ENCODE measurements around the gene SERTAD1. TPM values are rescaled to one million over a fixed set of nuclear protein-coding genes. Genes with fewer than 3 reads are reported as not detected.

Gene SERTAD1
- total RNA-seq, 1 donor from 2014 or later = 14.2 TPM

DNA sequence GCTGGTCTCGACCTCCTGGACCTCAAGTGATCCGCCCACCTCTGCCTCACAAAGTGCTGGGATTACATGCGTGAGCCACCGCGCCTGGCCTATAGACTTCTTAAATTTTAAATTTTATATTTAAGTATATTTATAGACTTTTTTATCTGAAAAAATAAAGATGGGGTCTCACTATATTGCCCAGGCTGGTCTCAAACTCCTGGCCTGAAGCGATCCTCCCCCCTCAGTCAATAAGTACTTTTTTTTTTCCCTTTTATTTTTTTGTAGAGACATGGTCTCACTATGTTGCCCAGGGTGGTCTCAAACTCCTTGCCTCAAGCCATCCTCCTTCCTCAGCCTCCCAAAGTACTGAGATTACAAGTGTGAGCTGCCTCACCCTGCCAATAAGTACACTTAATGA lies 1.9 kb downstream of the SERTAD1 start:
- intact Hi-C loops (cut with DNase I) = no loop called here
- Histone ChIP-seq H3K36me3 (peaks cover 0 to 10% of the 10 kb centered on the region in 2 donors), H3K4me1 (peaks cover 47% of the 10 kb centered on the region), H3K9me3 (no peaks in the 10 kb centered on the region), H3K27ac (peak overlapping the region; percentile 99), H3K4me3 (peak overlapping the region in 1 of 2 donors; percentile 87), H3K27me3 (no peaks in the 10 kb centered on the region)
- DNase-seq (ENCODE audit: extremely low spot score in 2 of 2) = no peak
- no peak for TF ChIP-seq POLR2A (IDR thresholded peaks at IDR 0.05)
- TF ChIP-seq, protein P1, sequence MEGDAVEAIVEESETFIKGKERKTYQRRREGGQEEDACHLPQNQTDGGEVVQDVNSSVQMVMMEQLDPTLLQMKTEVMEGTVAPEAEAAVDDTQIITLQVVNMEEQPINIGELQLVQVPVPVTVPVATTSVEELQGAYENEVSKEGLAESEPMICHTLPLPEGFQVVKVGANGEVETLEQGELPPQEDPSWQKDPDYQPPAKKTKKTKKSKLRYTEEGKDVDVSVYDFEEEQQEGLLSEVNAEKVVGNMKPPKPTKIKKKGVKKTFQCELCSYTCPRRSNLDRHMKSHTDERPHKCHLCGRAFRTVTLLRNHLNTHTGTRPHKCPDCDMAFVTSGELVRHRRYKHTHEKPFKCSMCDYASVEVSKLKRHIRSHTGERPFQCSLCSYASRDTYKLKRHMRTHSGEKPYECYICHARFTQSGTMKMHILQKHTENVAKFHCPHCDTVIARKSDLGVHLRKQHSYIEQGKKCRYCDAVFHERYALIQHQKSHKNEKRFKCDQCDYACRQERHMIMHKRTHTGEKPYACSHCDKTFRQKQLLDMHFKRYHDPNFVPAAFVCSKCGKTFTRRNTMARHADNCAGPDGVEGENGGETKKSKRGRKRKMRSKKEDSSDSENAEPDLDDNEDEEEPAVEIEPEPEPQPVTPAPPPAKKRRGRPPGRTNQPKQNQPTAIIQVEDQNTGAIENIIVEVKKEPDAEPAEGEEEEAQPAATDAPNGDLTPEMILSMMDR (IDR thresholded peaks at IDR 0.05) = no peak
- no peak for TF ChIP-seq POLR2AphosphoS5 (IDR thresholded peaks at IDR 0.05; ENCODE audit: insufficient read depth in 1 of 2, low read depth in 1 of 2)

DNA sequence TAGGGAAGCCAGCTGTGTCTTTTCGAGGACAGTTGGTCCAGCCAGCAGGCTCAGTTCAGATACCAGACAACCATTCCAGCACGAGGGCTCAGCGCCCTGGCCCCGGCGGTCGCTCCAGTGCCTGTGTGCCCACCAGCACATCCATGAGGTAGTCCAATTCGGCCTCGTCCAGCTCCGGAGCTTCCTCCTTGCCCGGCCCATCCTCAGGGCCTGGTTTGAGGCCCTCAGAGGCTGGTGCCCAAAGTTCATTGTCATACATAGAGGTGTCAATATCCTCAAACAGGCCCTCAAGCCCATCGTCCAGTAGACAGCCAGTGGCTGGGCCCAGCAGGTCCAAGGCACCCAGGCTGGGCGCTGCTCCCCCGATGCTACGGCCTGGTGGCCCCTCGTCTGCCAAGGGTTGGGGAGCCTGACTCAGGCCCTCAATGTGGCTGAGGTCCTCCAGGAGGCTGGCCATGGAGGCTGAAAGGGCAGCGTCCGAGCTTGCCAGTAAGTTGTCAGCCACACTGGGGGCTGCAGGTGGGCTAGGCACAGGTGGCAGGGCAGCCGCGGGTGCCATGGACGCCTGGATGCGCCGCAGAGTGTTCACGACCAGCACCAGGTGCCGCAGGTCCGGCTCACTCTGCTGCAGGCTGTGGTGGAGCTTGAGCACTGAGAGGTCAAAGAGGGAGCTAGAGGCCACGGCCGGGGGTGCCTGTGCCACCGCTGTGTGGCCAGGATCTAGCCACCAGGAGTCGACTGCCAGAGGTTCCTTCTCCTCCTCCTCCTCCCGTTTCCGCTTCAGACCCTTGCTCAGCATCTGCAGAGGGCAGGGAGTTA lies 2.8 kb downstream of the SERTAD1 start:
- intact Hi-C loops (cut with DNase I) = no loop called here
- peaks cover 47% of the 10 kb centered on the region for H3K4me1 ChIP-seq
- no peaks in the 10 kb centered on the region for H3K27me3 ChIP-seq
- no peaks in the 10 kb centered on the region for H3K9me3 ChIP-seq
- TF ChIP-seq POLR2AphosphoS5 (IDR thresholded peaks at IDR 0.05; ENCODE audit: insufficient read depth in 1 of 2, low read depth in 1 of 2) (no peak), POLR2A (IDR thresholded peaks at IDR 0.05) (no peak)
- TF ChIP-seq, protein P1 (IDR thresholded peaks at IDR 0.05) = no peak
- H3K27ac ChIP-seq = peak overlapping the region; percentile 93
- H3K36me3 ChIP-seq = peaks cover 0 to 10% of the 10 kb centered on the region in 2 donors
- no peak overlapping the region for H3K4me3 ChIP-seq
- peak in 1 of 2 donors; percentile 85 for DNase-seq (ENCODE audit: extremely low spot score in 2 of 2)

DNA sequence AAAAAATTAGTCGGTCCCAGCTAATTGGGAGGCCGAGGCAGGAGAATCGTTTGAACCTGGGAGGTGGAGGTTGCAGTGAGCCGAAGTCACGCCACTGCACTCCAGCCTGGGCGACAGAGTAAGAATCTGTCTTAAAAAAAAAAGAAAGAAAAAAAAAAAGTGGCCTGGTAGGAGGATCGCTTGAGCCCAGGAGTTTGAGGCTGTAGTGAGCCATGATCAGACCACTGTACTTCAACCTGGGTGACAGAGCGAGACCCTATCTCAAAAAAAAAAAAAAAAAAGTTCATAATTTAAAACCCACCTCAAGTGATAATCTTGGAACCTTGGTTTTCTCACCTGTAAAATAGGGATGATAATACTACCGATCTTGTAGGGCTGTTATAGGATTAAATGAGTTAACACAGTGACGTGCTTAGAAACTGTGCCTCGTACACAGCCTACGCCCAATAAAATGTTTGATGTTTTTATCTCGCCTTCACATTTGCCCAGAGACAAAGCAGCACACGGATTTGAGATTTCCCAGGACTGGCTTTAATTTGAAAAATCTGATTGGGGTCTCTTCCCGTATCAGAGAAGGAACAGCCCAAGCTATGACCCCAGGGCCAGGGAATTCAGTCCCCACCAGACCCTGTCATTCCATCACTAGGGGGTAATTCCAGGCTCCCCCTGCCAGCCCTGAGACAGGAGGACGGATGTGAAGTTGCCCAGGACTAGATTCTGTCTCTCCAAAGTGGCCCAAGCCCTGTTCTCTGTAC lies 3.6 kb downstream of the SERTAD1 start:
- no peaks in the 10 kb centered on the region for H3K27me3 ChIP-seq
- intact Hi-C loops (cut with DNase I) = loop anchor here (2.0 kb wide), 1 partner anchor 21 kb away; no protein-coding TSS in a partner anchor
- peaks cover 0 to 10% of the 10 kb centered on the region in 2 donors for H3K36me3 ChIP-seq
- no peak for DNase-seq (ENCODE audit: extremely low spot score in 2 of 2)
- no peaks in the 10 kb centered on the region for H3K9me3 ChIP-seq
- H3K4me3 ChIP-seq = peak overlapping the region in 1 of 2 donors; percentile 51
- H3K4me1 ChIP-seq = peaks cover 45% of the 10 kb centered on the region
- TF ChIP-seq POLR2AphosphoS5 (IDR thresholded peaks at IDR 0.05; ENCODE audit: insufficient read depth in 1 of 2, low read depth in 1 of 2) (no peak), POLR2A (IDR thresholded peaks at IDR 0.05) (no peak)
- TF ChIP-seq, protein P1 (IDR thresholded peaks at IDR 0.05) = no peak
- H3K27ac ChIP-seq = peak overlapping the region; percentile 93

DNA sequence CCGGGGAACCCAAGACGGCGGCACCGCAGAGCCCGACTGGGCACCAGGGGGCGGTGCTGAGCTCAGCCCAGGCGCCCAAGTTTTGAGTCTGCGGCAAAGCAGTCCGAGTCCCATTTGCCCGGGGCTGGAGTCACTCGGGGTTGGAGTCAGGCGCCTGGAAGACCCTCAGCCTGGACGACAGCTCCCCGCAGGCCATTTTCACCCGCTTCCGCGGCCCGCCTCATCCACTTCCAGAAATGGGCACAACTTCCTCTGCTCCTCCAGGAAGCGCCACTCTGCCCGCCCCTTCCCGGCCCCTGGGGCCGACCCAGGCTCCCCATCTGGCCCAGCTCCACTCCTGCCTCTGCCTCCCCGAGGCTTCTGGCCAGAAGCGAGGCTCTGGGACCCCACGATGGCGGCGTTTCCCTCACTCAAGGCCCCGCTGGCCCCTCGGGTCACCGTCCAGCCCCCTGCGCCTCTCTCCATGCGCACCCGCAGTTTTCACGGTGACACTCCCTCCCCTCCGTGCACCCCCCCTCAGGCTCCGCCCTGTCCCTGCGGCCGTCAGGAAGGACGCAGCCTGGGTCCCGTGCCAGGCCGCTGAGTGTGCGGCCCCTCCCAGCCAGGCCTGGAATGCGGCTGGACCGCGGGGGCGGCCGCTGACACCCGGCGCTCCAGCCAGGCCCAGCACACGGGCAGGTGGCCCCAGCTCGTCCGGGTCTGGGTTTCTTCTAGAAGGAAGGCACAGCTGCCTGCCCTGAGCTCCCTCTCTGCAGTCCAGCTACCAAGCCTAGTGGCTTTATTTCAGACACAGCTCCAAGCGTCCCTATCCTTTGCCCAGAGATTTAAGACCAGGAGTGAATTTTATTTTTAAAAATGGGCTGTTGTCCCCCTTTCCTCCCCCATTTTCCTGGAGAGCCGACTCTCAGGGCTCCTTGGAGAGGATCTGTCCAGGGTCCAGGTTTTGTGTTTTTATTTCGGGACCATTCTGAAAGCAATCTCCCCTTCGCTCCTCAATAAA lies 4.7 kb downstream of the SERTAD1 start:
- TF ChIP-seq, protein P1 (IDR thresholded peaks at IDR 0.05) = peak; percentile 92 to 94 (median 94)
- TF ChIP-seq POLR2AphosphoS5 (IDR thresholded peaks at IDR 0.05; ENCODE audit: insufficient read depth in 1 of 2, low read depth in 1 of 2) = peak; percentile 84 to 99
- peak in 1 of 2 donors; percentile 68 for TF ChIP-seq POLR2A (IDR thresholded peaks at IDR 0.05)
- peaks cover 35% of the 10 kb centered on the region for H3K4me1 ChIP-seq
- no peaks in the 10 kb centered on the region for H3K27me3 ChIP-seq
- peak overlapping the region; percentile 51 to 74 for H3K4me3 ChIP-seq
- peak overlapping the region; percentile 93 for H3K27ac ChIP-seq
- DNase-seq (ENCODE audit: extremely low spot score in 2 of 2) = peak in 1 of 2 donors; percentile 94
- no peaks in the 10 kb centered on the region for H3K9me3 ChIP-seq
- intact Hi-C loops (cut with DNase I) = loop anchor here (2.0 kb wide), 1 partner anchor 22 kb away; no protein-coding TSS in a partner anchor
- peaks cover 0 to 10% of the 10 kb centered on the region in 2 donors for H3K36me3 ChIP-seq

Measured in vagina (tissue), 2 donors.